Prostate gland (tissue), 2 donors: ENCODE results near the gene DNAH6.

Source experiments
- POLR2A ChIP-seq: fragments of 450-650 bp; IDR thresholded peaks from one replicate; pipeline ENCODE4 v1.6.1; 2016; ENCODE audit warnings: antibody characterized with exemption, mild to moderate bottlenecking
- POLR2AphosphoS5 ChIP-seq: sonication (generic); formaldehyde crosslinking; IDR thresholded peaks from one replicate; pipeline ENCODE4 v1.6.1; 2017; ENCODE audit warnings: antibody characterized with exemption
- TF ChIP-seq, protein P1 (sequence below), 4 experiments: fragments of 200-600 bp in 2 of 4; fragments of 450-650 bp in 2 of 4; sonication (generic) in 2 of 4; IDR thresholded peaks; 1 replicate in 3 of 4; 2 replicates in 1 of 4; pipeline ENCODE4 v1.5.1; 2016 to 2019; ENCODE audit warnings: antibody characterized with exemption in 4 of 4, mild to moderate bottlenecking in 2 of 4, moderate library complexity in 2 of 4

DNA sequence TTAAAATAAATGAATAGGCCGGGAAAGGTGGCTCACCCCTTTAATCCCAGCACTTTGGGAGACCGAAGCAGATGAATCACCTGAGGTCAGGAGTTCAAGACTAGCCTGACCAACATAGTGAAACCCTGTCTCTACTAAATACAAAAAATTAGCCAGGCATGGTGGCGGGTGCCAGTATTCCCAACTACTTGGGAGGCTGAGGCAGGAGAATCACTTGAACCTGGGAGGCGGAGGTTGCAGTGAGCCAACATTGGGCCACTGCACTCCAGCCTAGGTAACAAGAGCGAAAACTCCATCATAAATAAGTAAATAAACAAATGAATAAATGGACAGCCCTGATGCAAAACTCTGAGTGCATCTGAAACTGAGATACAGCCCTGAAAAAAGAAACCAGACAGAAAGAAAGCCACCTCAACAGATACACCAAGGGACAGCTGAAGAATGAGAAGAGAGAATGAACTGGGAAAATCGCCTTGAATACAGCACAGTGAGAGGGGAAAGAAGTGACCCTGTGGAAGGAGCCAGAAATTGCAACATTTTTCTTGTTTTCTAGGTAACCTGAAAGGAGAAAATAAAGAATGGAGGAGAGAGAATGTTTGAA is 300.2 kb downstream of the DNAH6 start:
- TF ChIP-seq, protein P1, sequence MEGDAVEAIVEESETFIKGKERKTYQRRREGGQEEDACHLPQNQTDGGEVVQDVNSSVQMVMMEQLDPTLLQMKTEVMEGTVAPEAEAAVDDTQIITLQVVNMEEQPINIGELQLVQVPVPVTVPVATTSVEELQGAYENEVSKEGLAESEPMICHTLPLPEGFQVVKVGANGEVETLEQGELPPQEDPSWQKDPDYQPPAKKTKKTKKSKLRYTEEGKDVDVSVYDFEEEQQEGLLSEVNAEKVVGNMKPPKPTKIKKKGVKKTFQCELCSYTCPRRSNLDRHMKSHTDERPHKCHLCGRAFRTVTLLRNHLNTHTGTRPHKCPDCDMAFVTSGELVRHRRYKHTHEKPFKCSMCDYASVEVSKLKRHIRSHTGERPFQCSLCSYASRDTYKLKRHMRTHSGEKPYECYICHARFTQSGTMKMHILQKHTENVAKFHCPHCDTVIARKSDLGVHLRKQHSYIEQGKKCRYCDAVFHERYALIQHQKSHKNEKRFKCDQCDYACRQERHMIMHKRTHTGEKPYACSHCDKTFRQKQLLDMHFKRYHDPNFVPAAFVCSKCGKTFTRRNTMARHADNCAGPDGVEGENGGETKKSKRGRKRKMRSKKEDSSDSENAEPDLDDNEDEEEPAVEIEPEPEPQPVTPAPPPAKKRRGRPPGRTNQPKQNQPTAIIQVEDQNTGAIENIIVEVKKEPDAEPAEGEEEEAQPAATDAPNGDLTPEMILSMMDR (IDR thresholded peaks at IDR 0.05), result no peak
- TF ChIP-seq POLR2A (no peak), POLR2AphosphoS5 (no peak)
